ENCODE data around the gene RFPL1.
"Not testable (repeated sequence)": the region's sequence is repeated elsewhere in the genome, so short reads cannot be mapped to it uniquely, and the experiment has no call there.

The RFPL1 gene

DNA sequence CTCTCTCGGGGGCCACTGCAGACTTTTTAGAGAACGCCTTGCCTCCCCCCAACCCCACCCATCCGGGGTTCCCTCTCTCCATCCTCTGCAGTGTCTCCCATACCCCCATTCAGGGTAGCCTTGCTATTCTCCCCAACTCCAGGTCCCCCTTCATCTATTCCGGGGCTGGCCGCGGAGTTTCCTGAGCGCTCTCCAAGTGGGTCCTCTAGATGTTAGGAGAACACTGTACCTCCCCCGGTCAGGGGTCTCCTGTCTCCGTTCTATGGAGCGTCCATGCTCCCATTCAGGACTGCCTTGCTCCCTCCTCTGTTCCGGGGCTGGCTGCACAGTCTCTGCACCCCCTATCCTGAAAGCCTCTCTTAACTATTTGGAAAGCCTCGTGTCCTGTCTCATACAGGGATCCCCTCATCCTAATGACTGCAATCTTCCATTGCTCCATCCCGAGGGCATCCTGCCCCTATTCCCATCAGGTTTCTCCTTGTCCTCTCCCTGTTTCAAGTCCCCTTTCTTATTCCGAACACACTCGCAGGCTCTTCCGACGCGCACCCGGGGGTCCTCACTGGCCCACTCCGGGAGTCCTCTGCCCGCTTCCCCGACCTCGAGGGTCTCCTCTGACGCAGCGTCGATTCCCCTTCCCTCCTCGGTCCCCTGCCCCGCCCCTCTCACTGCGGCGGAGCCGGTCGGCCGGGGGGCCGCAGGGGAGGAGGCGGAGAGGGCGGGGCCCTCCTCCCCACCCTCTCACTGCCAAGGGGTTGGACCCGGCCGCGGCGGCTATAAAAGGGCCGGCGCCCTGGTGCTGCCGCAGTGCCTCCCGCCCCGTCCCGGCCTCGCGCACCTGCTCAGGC lies 41.3 kb downstream of the RFPL1 start, which contains the start of gene NEFH:
Gene NEFH (plus strand): TSS at position 802 of the 845 bp plus-strand sequence. CDS start 45 bp downstream, outside the sequence.
- no peak for DNase-seq

DNA sequence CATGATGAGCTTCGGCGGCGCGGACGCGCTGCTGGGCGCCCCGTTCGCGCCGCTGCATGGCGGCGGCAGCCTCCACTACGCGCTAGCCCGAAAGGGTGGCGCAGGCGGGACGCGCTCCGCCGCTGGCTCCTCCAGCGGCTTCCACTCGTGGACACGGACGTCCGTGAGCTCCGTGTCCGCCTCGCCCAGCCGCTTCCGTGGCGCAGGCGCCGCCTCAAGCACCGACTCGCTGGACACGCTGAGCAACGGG lies 41.8 kb downstream of the RFPL1 start:
- no peak for DNase-seq

DNA sequence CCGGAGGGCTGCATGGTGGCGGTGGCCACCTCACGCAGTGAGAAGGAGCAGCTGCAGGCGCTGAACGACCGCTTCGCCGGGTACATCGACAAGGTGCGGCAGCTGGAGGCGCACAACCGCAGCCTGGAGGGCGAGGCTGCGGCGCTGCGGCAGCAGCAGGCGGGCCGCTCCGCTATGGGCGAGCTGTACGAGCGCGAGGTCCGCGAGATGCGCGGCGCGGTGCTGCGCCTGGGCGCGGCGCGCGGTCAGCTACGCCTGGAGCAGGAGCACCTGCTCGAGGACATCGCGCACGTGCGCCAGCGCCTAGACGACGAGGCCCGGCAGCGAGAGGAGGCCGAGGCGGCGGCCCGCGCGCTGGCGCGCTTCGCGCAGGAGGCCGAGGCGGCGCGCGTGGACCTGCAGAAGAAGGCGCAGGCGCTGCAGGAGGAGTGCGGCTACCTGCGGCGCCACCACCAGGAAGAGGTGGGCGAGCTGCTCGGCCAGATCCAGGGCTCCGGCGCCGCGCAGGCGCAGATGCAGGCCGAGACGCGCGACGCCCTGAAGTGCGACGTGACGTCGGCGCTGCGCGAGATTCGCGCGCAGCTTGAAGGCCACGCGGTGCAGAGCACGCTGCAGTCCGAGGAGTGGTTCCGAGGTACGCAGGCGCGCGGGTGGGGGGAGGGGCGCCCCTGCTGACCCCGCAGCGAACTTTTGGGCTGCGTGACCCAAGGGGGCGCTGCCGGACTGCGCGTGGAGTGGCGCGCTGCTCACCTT lies 42.3 kb downstream of the RFPL1 start:
- no peak for DNase-seq

DNA sequence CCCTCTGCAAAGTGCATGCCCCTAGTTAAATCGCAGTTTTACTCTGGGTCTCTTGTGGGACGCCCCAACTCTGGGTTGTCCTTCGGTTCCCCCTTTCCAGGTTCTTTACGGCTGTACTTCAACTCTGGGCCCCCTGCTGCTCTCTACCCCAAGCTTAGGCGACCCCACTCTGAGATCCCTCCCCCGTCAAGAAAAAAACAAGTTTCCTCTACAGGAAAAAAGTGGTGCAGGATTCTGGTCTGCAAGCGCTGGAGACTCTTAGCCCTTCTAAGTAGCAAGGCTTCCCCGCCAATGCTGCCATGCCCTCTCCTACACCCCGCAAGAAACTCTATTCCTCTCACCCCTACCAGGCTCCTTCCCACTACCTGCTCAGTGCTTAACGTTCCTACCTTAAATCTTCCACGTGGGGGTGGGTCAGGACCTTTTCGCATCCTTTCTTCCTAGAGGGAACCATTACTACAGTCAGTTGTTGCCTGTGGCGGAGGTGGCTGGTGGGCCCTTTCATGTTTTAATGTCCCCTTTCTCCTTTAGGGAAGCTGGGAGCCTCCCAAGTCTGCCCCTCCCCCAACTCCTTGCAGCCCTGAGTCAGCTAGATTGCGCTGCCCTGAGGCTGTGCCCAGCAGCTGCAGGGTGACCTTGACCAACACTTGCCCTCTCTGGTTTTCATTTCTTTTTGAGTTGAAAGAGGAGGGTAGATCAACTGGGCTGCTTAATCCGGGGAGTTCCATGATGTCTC lies 43.0 kb downstream of the RFPL1 start:
- DNase-seq: no peak

DNA sequence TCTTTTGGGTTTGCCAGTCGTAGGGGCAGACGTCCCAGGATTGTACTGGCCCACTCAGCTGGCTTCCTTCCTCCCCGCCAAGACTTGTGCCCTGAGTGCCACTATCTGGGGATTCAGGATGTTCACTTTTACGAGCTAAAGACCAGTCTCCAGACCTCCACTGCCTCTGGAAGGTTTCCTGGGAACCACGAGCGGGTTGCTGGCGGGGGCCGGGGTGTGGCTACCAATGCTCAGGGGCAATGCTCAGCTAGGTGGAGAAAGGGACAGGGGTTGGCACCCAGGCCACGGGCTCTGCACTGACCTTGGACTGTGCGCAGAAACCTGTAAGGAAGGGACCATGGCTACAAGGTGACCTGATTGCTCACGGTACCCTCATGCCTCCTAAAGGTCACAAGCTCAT lies 43.9 kb downstream of the RFPL1 start:
- no peak for DNase-seq

DNA sequence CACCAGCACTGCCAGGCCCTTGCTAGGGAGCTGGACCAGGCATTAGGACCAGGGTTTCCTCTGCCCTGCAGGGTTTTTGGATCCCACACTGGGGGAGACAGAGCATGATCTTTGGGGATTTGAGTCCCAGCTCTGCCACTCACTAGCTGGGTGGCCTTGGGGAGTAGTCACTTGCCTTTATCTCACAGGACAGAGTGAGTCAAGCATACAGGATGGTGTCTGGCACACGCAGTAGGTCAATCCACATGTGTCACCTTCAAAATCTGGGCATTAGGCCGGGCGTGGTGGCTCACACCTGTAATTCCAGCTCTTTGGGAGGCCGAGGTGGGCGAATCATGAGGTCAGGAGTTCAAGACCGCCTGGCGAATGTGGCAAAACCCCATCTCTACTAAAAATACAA lies 44.3 kb downstream of the RFPL1 start:
- DNase-seq: no peak

DNA sequence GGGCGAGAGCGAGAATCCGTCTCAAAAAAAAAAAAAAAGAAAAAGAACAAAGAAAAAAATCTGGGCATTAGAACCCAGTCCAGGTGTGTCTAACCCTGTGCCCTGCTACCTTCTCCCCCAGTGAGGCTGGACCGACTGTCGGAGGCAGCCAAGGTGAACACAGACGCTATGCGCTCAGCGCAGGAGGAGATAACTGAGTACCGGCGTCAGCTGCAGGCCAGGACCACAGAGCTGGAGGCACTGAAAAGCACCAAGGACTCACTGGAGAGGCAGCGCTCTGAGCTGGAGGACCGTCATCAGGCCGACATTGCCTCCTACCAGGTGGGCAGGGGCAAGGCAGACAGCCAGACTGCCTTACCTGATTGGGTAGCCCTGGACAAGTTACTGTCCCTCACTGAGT lies 44.9 kb downstream of the RFPL1 start:
- no peak for DNase-seq

DNA sequence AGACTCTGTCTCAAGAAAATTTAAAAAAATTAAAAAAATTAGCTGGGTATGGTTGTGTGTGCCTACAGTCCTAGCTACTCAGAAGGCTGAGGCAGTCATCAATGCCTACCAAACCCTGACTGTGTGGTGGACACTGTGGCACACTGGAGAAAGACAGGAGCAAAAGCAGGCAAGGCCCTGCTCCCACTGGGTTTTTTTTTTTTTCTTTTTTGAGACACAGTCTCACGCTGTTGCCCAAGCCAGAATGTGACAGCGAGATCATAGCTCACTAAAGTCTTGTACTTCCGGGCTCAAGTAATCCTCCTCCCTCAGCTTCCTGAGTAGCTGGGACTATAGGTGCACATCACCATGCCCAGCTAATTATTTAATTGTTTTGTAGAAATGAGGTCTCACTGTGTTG lies 46.3 kb downstream of the RFPL1 start:
- no peak for DNase-seq

DNA sequence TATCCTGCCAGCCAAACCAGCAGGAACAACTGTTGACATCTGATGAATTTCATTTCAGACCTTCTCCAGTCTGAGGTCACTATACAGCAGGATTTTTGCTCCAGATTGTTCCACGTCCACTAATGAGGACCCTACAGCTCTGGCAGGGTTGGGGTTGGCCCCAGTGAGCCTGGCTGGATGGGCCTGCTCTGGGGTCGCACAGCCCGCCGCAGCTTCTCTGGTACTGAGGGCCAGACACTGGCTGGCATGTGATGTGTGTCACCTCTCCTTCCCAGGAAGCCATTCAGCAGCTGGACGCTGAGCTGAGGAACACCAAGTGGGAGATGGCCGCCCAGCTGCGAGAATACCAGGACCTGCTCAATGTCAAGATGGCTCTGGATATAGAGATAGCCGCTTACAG lies 47.1 kb downstream of the RFPL1 start:
- no peak for DNase-seq

DNA sequence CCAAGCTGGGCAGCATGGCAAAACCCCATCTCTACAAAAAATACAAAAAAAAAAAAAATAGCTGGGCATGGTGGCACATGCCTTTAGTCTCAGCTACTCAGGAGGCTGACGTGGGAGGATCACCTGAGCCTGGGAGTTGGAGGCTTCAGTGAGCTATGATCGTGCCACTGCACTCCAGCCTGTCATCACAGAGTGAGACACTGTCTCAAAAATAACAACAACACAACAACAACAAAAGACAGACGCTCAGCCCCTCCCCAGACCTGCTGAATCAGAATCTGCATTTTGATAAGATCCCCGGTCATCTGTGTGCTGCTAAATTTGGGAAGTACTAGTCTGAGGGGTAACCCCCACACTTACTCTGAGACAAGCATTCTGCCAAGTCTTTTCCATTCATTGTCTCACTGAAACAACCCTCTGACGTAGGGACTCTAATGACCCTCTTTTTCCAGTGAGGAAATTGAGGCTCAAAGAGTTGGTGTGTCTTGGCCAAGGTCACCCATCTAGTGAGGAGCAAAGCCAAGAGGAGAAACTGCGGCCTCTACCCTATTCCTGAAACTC lies 49.1 kb downstream of the RFPL1 start:
- no peak for DNase-seq

DNA sequence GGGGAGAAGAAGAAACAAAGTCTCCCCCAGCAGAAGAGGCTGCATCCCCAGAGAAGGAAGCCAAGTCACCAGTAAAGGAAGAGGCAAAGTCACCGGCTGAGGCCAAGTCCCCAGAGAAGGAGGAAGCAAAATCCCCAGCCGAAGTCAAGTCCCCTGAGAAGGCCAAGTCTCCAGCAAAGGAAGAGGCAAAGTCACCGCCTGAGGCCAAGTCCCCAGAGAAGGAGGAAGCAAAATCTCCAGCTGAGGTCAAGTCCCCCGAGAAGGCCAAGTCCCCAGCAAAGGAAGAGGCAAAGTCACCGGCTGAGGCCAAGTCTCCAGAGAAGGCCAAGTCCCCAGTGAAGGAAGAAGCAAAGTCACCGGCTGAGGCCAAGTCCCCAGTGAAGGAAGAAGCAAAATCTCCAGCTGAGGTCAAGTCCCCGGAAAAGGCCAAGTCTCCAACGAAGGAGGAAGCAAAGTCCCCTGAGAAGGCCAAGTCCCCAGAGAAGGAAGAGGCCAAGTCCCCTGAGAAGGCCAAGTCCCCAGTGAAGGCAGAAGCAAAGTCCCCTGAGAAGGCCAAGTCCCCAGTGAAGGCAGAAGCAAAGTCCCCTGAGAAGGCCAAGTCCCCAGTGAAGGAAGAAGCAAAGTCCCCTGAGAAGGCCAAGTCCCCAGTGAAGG lies 50.9 kb downstream of the RFPL1 start:
- not testable (repeated sequence) for DNase-seq

DNA sequence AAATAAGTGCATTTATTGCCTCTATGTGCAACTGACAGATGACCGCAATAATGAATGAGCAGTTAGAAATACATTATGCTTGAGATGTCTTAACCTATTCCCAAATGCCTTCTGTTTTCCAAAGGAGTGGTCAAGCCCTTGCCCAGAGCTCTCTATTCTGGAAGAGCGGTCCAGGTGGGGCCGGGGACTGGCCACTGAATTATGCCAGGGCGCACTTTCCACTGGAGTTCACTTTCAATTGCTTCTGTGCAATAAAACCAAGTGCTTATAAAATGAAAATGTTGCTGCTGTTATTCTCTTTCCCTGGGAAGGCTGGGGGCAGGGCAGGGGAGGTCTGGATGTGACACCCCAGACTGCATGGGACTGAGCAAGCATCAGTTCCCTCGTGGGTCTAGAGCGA lies 52.6 kb downstream of the RFPL1 start:
- no peak for DNase-seq
